ENCODE results near the gene IQCB1. TPM values are rescaled to one million over a fixed set of nuclear protein-coding genes. Genes with fewer than 3 reads are reported as not detected.

The IQCB1 gene
- total RNA-seq, 2 donors from 2014 or later = 6.5 to 6.7 TPM

GRCh38 chr3:121724130-121724529, 110.7 kb downstream of the IQCB1 start:
- Histone ChIP-seq H3K4me1 (no peaks in the 10 kb centered on the region), H3K4me3 (no peak overlapping the region), H3K27ac (no peak overlapping the region), H3K9me3 (no peaks in the 10 kb centered on the region), H3K27me3 (no peaks in the 10 kb centered on the region), H3K36me3 (peaks cover 76% of the 10 kb centered on the region)
- TF ChIP-seq, protein P1, sequence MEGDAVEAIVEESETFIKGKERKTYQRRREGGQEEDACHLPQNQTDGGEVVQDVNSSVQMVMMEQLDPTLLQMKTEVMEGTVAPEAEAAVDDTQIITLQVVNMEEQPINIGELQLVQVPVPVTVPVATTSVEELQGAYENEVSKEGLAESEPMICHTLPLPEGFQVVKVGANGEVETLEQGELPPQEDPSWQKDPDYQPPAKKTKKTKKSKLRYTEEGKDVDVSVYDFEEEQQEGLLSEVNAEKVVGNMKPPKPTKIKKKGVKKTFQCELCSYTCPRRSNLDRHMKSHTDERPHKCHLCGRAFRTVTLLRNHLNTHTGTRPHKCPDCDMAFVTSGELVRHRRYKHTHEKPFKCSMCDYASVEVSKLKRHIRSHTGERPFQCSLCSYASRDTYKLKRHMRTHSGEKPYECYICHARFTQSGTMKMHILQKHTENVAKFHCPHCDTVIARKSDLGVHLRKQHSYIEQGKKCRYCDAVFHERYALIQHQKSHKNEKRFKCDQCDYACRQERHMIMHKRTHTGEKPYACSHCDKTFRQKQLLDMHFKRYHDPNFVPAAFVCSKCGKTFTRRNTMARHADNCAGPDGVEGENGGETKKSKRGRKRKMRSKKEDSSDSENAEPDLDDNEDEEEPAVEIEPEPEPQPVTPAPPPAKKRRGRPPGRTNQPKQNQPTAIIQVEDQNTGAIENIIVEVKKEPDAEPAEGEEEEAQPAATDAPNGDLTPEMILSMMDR (IDR thresholded peaks at IDR 0.05) = no peak
- DNase-seq (ENCODE audit: low spot score) = no peak

GRCh38 chr3:121723485-121723884, 111.4 kb downstream of the IQCB1 start:
- Histone ChIP-seq H3K27ac (no peak overlapping the region), H3K4me3 (no peak overlapping the region), H3K27me3 (no peaks in the 10 kb centered on the region), H3K9me3 (no peaks in the 10 kb centered on the region), H3K4me1 (no peaks in the 10 kb centered on the region), H3K36me3 (peaks cover 76% of the 10 kb centered on the region)
- TF ChIP-seq, protein P1 (IDR thresholded peaks at IDR 0.05) = no peak
- DNase-seq (ENCODE audit: low spot score) = no peak

GRCh38 chr3:121722411-121722810, 112.4 kb downstream of the IQCB1 start:
- Histone ChIP-seq H3K27me3 (no peaks in the 10 kb centered on the region), H3K9me3 (no peaks in the 10 kb centered on the region), H3K4me1 (no peaks in the 10 kb centered on the region), H3K4me3 (no peak overlapping the region), H3K36me3 (peaks cover 81% of the 10 kb centered on the region), H3K27ac (no peak overlapping the region)
- TF ChIP-seq, protein P1 (IDR thresholded peaks at IDR 0.05) = no peak
- DNase-seq (ENCODE audit: low spot score) = no peak

- Histone ChIP-seq H3K36me3 (peaks cover 93% of the 10 kb centered on the region), H3K9me3 (no peaks in the 10 kb centered on the region), H3K27ac (no peak overlapping the region), H3K27me3 (no peaks in the 10 kb centered on the region), H3K4me3 (no peak overlapping the region), H3K4me1 (no peaks in the 10 kb centered on the region)
- TF ChIP-seq, protein P1 (IDR thresholded peaks at IDR 0.05) = no peak
- no peak for DNase-seq (ENCODE audit: low spot score)
Observed at GRCh38 chr3:121720163-121720562, 114.7 kb downstream of the IQCB1 start.

Other genes starting within 250 kb of the IQCB1 start
- gene FBXO40, start 241.7 kb downstream of the IQCB1 start, total RNA-seq = 100 to 1,000 TPM in 1 of 2 donors, 10 to 100 TPM in 1; 81.6 to 187 TPM
- 10 to 100 TPM in 1 of 2 donors, 1 to 10 TPM in 1; 9.6 to 26.1 TPM for gene HCLS1, start 174.2 kb downstream of the IQCB1 start, total RNA-seq
- gene GOLGB1, start 85.3 kb downstream of the IQCB1 start, total RNA-seq = 10 to 100 TPM; 44.1 to 49.6 TPM
- 1 to 10 TPM; 1.6 to 3.2 TPM for gene EAF2, start 149 bp upstream of the IQCB1 start, total RNA-seq
- 1 to 10 TPM in 1 of 2 donors, under 1 TPM in 1; 0.47 to 1.7 TPM for gene SLC15A2, start 59.3 kb upstream of the IQCB1 start, total RNA-seq
- gene ILDR1, start 187.2 kb upstream of the IQCB1 start, total RNA-seq = not detected
- gene CD86, start 220.3 kb upstream of the IQCB1 start, total RNA-seq = 1 to 10 TPM; 1.9 to 5.1 TPM